ENCODE measurements around the gene TICAM1. TPM values are rescaled to one million over a fixed set of nuclear protein-coding genes. Genes with fewer than 3 reads are reported as not detected.
"Not testable (repeated sequence)": the region's sequence is repeated elsewhere in the genome, so short reads cannot be mapped to it uniquely, and the experiment has no call there.

Gene TICAM1
- total RNA-seq, 1 donor from 2014 or later: 1.6 TPM

DNA sequence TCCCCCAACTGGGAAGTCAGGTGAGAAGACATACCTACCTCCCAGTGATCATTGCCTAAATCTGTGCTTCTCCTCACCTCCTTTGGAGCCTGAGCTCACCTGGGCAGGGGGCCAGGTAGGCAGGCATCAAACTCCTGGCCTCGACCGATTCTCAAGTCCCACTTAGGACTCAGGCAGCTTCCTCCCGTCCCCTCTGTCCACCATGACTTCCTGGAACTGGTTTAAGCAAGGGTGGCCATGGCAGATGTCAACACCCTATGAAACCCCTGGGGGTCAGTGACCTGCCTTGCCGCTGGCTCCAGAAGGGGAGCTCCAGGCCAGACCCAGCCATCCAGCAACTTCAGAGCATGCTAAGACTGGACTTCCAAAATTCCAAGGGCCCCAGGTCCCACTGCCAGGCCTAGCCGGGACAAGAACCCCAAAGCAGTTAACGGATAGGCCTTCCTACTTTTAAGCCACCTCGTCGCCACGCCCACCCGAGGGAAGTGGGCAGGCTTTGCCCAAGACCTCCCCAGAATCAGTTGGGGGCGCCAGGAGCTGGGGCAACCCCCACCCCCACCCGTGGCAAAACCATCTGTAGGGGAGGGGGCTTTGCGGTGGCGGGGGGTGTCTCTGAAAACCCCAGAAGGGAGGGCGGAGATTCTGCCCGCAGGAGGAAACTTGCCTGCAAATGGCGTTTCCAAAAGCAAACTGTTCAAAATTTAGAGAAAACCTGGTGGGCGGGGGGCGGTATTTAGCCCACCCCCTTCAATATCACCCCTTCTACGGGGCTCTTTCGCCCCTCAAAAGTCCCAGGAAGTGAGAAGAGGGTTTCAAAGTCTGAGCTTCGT is 35.3 kb upstream of the TICAM1 start:
- H3K9me3 ChIP-seq (ENCODE audit: control insufficient read depth in 3 of 3, low read length in 3 of 3): no peaks in the 10 kb centered on the region
- H3K27ac ChIP-seq (ENCODE audit: low read depth, low read length): peak overlapping the region; percentile 86
- H3K36me3 ChIP-seq (ENCODE audit: control insufficient read depth in 3 of 3, insufficient read depth in 3 of 3, low read length in 3 of 3): peaks cover 0 to 2% (median 0%) of the 10 kb centered on the region in 3 donors
- peak overlapping the region; percentile 83 to 87 (median 84) for H3K4me3 ChIP-seq (ENCODE audit: low read length in 3 of 3)
- H3K4me1 ChIP-seq (ENCODE audit: control insufficient read depth in 3 of 3, insufficient read depth in 3 of 3, low read length in 3 of 3): peaks cover 10 to 14% (median 14%) of the 10 kb centered on the region in 3 donors
- H3K27me3 ChIP-seq (ENCODE audit: control insufficient read depth in 3 of 3, insufficient read depth in 3 of 3, low read length in 3 of 3): no peaks in the 10 kb centered on the region
- peak overlapping the region; percentile 83 to 89 (median 89) for H3K9ac ChIP-seq (ENCODE audit: low read depth in 1 of 3, low read length in 3 of 3)

DNA sequence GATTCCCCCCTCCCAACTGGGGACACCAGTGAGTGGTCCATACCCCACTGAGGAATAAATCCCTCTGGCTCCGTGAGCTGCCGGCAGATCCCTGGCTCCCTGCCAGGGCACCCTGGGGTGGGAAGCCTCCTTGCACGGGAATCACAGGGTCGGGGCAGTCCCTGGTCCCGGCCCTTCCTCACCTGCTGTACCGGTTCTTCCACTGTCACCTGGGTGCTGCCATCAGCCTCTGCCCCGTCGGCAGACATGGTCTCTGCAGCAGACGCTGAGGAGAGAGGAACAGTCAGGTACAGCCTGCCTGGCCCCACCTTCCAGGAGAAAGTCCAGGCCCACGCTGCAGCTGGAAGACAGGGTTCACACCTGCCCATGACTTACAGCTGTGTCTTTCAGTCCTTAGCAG is 29.6 kb upstream of the TICAM1 start:
- H3K36me3 ChIP-seq (ENCODE audit: control insufficient read depth in 3 of 3, insufficient read depth in 3 of 3, low read length in 3 of 3): peaks cover 19 to 24% (median 22%) of the 10 kb centered on the region in 3 donors
- H3K27me3 ChIP-seq (ENCODE audit: control insufficient read depth in 3 of 3, insufficient read depth in 3 of 3, low read length in 3 of 3): no peaks in the 10 kb centered on the region
- H3K4me1 ChIP-seq (ENCODE audit: control insufficient read depth in 3 of 3, insufficient read depth in 3 of 3, low read length in 3 of 3): peaks cover 0 to 1% (median under 1%) of the 10 kb centered on the region in 3 donors
- no peak overlapping the region for H3K27ac ChIP-seq (ENCODE audit: low read depth, low read length)
- H3K4me3 ChIP-seq (ENCODE audit: low read length in 3 of 3): no peak overlapping the region
- H3K9ac ChIP-seq (ENCODE audit: low read depth in 1 of 3, low read length in 3 of 3): no peak overlapping the region
- H3K9me3 ChIP-seq (ENCODE audit: control insufficient read depth in 3 of 3, low read length in 3 of 3): no peaks in the 10 kb centered on the region

GRCh38 chr19:4859697-4860096 is 28.2 kb upstream of the TICAM1 start:
- H3K4me1 ChIP-seq (ENCODE audit: control insufficient read depth in 3 of 3, insufficient read depth in 3 of 3, low read length in 3 of 3): peaks cover 0 to 2% (median 0%) of the 10 kb centered on the region in 3 donors
- no peak overlapping the region for H3K9ac ChIP-seq (ENCODE audit: low read depth in 1 of 3, low read length in 3 of 3)
- H3K36me3 ChIP-seq (ENCODE audit: control insufficient read depth in 3 of 3, insufficient read depth in 3 of 3, low read length in 3 of 3): peaks cover 27 to 30% (median 29%) of the 10 kb centered on the region in 3 donors
- H3K27ac ChIP-seq (ENCODE audit: low read depth, low read length): no peak overlapping the region
- no peak overlapping the region for H3K4me3 ChIP-seq (ENCODE audit: low read length in 3 of 3)
- H3K9me3 ChIP-seq (ENCODE audit: control insufficient read depth in 3 of 3, low read length in 3 of 3): no peaks in the 10 kb centered on the region
- H3K27me3 ChIP-seq (ENCODE audit: control insufficient read depth in 3 of 3, insufficient read depth in 3 of 3, low read length in 3 of 3): no peaks in the 10 kb centered on the region

GRCh38 chr19:4856468-4856867 is 25.0 kb upstream of the TICAM1 start:
- H3K4me3 ChIP-seq (ENCODE audit: low read length in 3 of 3); H3K27me3 ChIP-seq (ENCODE audit: control insufficient read depth in 3 of 3, insufficient read depth in 3 of 3, low read length in 3 of 3); H3K27ac ChIP-seq (ENCODE audit: low read depth, low read length); H3K9ac ChIP-seq (ENCODE audit: low read depth in 1 of 3, low read length in 3 of 3); H3K9me3 ChIP-seq (ENCODE audit: control insufficient read depth in 3 of 3, low read length in 3 of 3); H3K4me1 ChIP-seq (ENCODE audit: control insufficient read depth in 3 of 3, insufficient read depth in 3 of 3, low read length in 3 of 3): not testable (repeated sequence)
- H3K36me3 ChIP-seq (ENCODE audit: control insufficient read depth in 3 of 3, insufficient read depth in 3 of 3, low read length in 3 of 3): peaks cover 38 to 40% (median 39%) of the 10 kb centered on the region in 3 donors

DNA sequence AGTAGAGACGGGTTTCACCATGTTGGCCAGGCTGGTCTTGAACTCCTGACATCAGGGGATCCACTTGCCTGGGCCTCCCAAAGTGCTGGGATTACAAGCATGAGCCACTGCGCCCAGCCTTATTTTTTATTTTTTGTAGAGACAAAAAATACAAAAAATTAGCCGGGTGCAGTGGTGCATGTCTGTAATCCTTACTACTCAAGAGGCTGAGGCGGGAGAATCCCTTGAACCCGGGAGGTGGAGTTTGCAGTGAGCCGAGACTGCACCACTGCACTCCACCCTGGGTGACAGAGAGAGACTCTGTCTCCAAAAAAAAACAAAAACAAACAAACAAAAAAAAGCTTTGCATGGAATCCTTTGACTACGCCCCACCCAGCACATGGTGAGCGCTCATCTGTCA is 22.0 kb upstream of the TICAM1 start:
- H3K9me3 ChIP-seq (ENCODE audit: control insufficient read depth in 3 of 3, low read length in 3 of 3); H3K27me3 ChIP-seq (ENCODE audit: control insufficient read depth in 3 of 3, insufficient read depth in 3 of 3, low read length in 3 of 3); H3K4me3 ChIP-seq (ENCODE audit: low read length in 3 of 3); H3K27ac ChIP-seq (ENCODE audit: low read depth, low read length); H3K4me1 ChIP-seq (ENCODE audit: control insufficient read depth in 3 of 3, insufficient read depth in 3 of 3, low read length in 3 of 3); H3K9ac ChIP-seq (ENCODE audit: low read depth in 1 of 3, low read length in 3 of 3): not testable (repeated sequence)
- H3K36me3 ChIP-seq (ENCODE audit: control insufficient read depth in 3 of 3, insufficient read depth in 3 of 3, low read length in 3 of 3): peaks cover 26 to 35% (median 31%) of the 10 kb centered on the region in 3 donors

GRCh38 chr19:4852484-4852883 is 21.0 kb upstream of the TICAM1 start:
- H3K27ac ChIP-seq (ENCODE audit: low read depth, low read length): no peak overlapping the region
- peaks cover 0 to 2% (median 0%) of the 10 kb centered on the region in 3 donors for H3K4me1 ChIP-seq (ENCODE audit: control insufficient read depth in 3 of 3, insufficient read depth in 3 of 3, low read length in 3 of 3)
- peaks cover 29 to 41% (median 34%) of the 10 kb centered on the region in 3 donors for H3K36me3 ChIP-seq (ENCODE audit: control insufficient read depth in 3 of 3, insufficient read depth in 3 of 3, low read length in 3 of 3)
- H3K27me3 ChIP-seq (ENCODE audit: control insufficient read depth in 3 of 3, insufficient read depth in 3 of 3, low read length in 3 of 3): no peaks in the 10 kb centered on the region
- no peak overlapping the region for H3K4me3 ChIP-seq (ENCODE audit: low read length in 3 of 3)
- no peaks in the 10 kb centered on the region for H3K9me3 ChIP-seq (ENCODE audit: control insufficient read depth in 3 of 3, low read length in 3 of 3)
- H3K9ac ChIP-seq (ENCODE audit: low read depth in 1 of 3, low read length in 3 of 3): no peak overlapping the region

DNA sequence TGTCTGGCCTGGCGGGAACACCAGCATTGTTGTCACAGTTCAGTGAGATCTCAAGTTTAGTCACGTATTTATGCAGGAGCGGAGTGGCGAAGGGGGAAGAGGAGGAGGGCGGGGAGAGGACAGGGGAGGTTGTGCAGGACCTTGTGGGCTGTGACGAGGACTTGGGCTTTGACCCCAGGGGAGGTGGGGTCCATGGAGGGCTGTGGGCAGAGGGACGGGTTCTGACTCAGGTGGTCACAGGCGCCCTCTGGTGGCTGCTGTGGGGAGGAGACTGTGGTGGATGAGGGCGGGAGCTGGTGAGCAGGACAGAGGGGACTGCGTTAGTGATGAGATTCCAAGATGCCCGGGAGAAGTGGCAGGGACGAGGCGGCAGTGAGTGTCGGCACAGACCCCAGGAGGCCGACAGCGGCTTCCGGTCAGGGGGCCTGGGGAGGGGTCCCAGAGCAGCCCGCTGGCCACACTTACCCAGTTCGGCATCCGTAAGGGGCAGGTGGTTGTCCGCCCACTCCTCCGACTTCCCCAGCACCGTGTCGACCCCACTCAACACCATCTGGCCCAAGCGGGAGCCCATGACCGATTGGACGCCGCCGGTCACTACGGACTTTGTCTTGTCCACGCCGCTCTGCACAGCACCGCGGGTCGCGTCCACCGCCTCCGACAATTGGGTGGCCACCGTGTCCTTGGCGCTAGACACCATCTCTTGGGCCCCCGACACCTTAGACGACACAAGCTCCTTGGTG is 20.2 kb upstream of the TICAM1 start:
- Histone ChIP-seq H3K9me3 (ENCODE audit: control insufficient read depth in 3 of 3, low read length in 3 of 3) (no peaks in the 10 kb centered on the region), H3K27ac (ENCODE audit: low read depth, low read length) (no peak overlapping the region), H3K36me3 (ENCODE audit: control insufficient read depth in 3 of 3, insufficient read depth in 3 of 3, low read length in 3 of 3) (peaks cover 27 to 40% (median 33%) of the 10 kb centered on the region in 3 donors), H3K4me3 (ENCODE audit: low read length in 3 of 3) (no peak overlapping the region), H3K9ac (ENCODE audit: low read depth in 1 of 3, low read length in 3 of 3) (no peak overlapping the region), H3K4me1 (ENCODE audit: control insufficient read depth in 3 of 3, insufficient read depth in 3 of 3, low read length in 3 of 3) (peaks cover 0 to 2% (median 0%) of the 10 kb centered on the region in 3 donors), H3K27me3 (ENCODE audit: control insufficient read depth in 3 of 3, insufficient read depth in 3 of 3, low read length in 3 of 3) (no peaks in the 10 kb centered on the region)

DNA sequence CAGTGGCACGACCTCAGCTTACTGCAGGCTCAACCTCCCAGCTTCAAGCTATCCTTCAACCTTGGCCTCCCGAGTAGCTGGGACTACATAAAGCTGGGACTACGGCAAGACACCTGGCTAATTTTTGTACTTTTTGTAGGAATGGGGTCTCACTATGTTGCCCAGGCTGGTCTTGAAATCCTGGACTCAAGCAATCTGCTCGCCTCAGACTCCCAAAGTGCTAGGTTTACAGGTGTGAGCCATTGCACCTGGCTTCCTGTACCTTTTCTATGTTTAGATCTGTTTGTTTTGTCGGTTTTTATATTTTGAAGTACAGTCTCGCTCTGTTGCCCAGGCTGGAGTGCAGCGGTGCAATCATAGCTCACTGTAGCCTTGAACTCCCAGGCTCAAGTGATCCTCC is 17.5 kb upstream of the TICAM1 start:
- Histone ChIP-seq H3K36me3 (ENCODE audit: control insufficient read depth in 3 of 3, insufficient read depth in 3 of 3, low read length in 3 of 3) (peaks cover 23 to 39% (median 29%) of the 10 kb centered on the region in 3 donors), H3K4me3 (ENCODE audit: low read length in 3 of 3) (no peak overlapping the region), H3K9ac (ENCODE audit: low read depth in 1 of 3, low read length in 3 of 3) (no peak overlapping the region)

GRCh38 chr19:4847190-4847973 is 15.9 kb upstream of the TICAM1 start:
- H3K4me1 ChIP-seq (ENCODE audit: control insufficient read depth in 3 of 3, insufficient read depth in 3 of 3, low read length in 3 of 3): peaks cover 0 to 5% (median 0%) of the 10 kb centered on the region in 3 donors
- H3K4me3 ChIP-seq (ENCODE audit: low read length in 3 of 3): no peak overlapping the region
- H3K27ac ChIP-seq (ENCODE audit: low read depth, low read length): no peak overlapping the region
- no peaks in the 10 kb centered on the region for H3K9me3 ChIP-seq (ENCODE audit: control insufficient read depth in 3 of 3, low read length in 3 of 3)
- H3K27me3 ChIP-seq (ENCODE audit: control insufficient read depth in 3 of 3, insufficient read depth in 3 of 3, low read length in 3 of 3): no peaks in the 10 kb centered on the region
- no peak overlapping the region for H3K9ac ChIP-seq (ENCODE audit: low read depth in 1 of 3, low read length in 3 of 3)
- H3K36me3 ChIP-seq (ENCODE audit: control insufficient read depth in 3 of 3, insufficient read depth in 3 of 3, low read length in 3 of 3): peaks cover 27 to 44% (median 35%) of the 10 kb centered on the region in 3 donors

More for the DNA sequence above, 17.5 kb upstream of the TICAM1 start:
- H3K27ac ChIP-seq (ENCODE audit: low read depth, low read length): no peak overlapping the region
- H3K9me3 ChIP-seq (ENCODE audit: control insufficient read depth in 3 of 3, low read length in 3 of 3): no peaks in the 10 kb centered on the region
- peaks cover 0 to 5% (median 0%) of the 10 kb centered on the region in 3 donors for H3K4me1 ChIP-seq (ENCODE audit: control insufficient read depth in 3 of 3, insufficient read depth in 3 of 3, low read length in 3 of 3)
- no peaks in the 10 kb centered on the region for H3K27me3 ChIP-seq (ENCODE audit: control insufficient read depth in 3 of 3, insufficient read depth in 3 of 3, low read length in 3 of 3)

Data from skeletal muscle tissue (tissue), 4 donors.